Smooth muscle cell (in vitro differentiated cells): ENCODE results near the gene ROBO2. TPM values are rescaled to one million over a fixed set of nuclear protein-coding genes. Genes with fewer than 3 reads are reported as not detected.

Source experiments
- DNase-seq: peaks from one replicate; lab custom pipeline; 2025; ENCODE audit not compliant: unreplicated experiment; lab: John Stamatoyannopoulos, UW
- H2AFZ ChIP-seq: fragments of 200-600 bp; sonication (generic); 2 replicates; pipeline ENCODE4 v1.6.0; 2016; ENCODE audit warnings: antibody characterized with exemption, low read depth, mild to moderate bottlenecking
- H3F3A ChIP-seq: fragments of 200-600 bp; sonication (generic); 2 replicates; pipeline ENCODE4 v1.6.0; 2017; ENCODE audit warnings: antibody characterized with exemption, low read depth
- H3K27ac ChIP-seq: fragments of 200-600 bp; sonication (generic); 2 replicates; pipeline ENCODE4 v1.5.1; 2016; ENCODE audit warnings: low read depth, mild to moderate bottlenecking
- H3K27me3 ChIP-seq: fragments of 200-600 bp; sonication (generic); 2 replicates; pipeline ENCODE4 v1.6.1; 2016; ENCODE audit warnings: low read depth, mild to moderate bottlenecking
- H3K36me3 ChIP-seq: fragments of 200-600 bp; sonication (generic); 2 replicates; pipeline ENCODE4 v1.5.1; 2016; ENCODE audit warnings: low read depth
- H3K4me1 ChIP-seq: fragments of 200-600 bp; sonication (generic); 2 replicates; pipeline ENCODE4 v1.5.1; 2016; ENCODE audit warnings: low read depth
- H3K4me2 ChIP-seq: fragments of 200-600 bp; sonication (generic); 2 replicates; pipeline ENCODE4 v1.6.0; 2016; ENCODE audit warnings: mild to moderate bottlenecking
- H3K4me3 ChIP-seq: fragments of 200-600 bp; sonication (generic); 2 replicates; pipeline ENCODE4 v1.5.1; 2016; ENCODE audit warnings: mild to moderate bottlenecking
- H3K79me2 ChIP-seq: fragments of 200-600 bp; sonication (generic); 2 replicates; pipeline ENCODE4 v1.6.0; 2016; ENCODE audit warnings: low read depth, mild to moderate bottlenecking
- H3K9ac ChIP-seq: fragments of 200-600 bp; sonication (generic); 2 replicates; pipeline ENCODE4 v1.6.0; 2016; ENCODE audit warnings: low read depth
- H3K9me3 ChIP-seq: fragments of 200-600 bp; sonication (generic); replicated peaks from 2 replicates; pipeline ENCODE4 v1.5.1; 2016; ENCODE audit warnings: low read depth
- H4K20me1 ChIP-seq: fragments of 200-600 bp; sonication (generic); 2 replicates; pipeline ENCODE4 v1.6.0; 2016; ENCODE audit warnings: low read depth
- WGBS: methylation state at CpG from one replicate; pipeline ENCODE4 v1.1.7; 2016; ENCODE audit warnings: low lambda C conversion rate; 5-methylcytosine and 5-hydroxymethylcytosine counted together
- polyA plus RNA-seq: library from polyadenylated mRNA; unstranded; fragments of >200 nt; fragmentation: Nextera tagmentation; extraction: Ambion mirVana; gene quantifications from 2 replicates; pipeline ENCODE4 v1.2.1, GENCODE V29; 2016
- total RNA-seq: library from RNA; depleted of rRNA; stranded (reverse); fragments of >200 nt; gene quantifications from 2 replicates; pipeline ENCODE4 v1.2.3, GENCODE V29; 2014
- TF ChIP-seq, protein P1 (sequence below): fragments of 200-600 bp; sonication (generic); IDR thresholded peaks from 2 replicates; pipeline ENCODE4 v1.5.1; 2017; ENCODE audit warnings: borderline replicate concordance, mild to moderate bottlenecking, antibody characterized with exemption; ENCODE audit not compliant: insufficient read depth, poor library complexity, severe bottlenecking

The ROBO2 gene
- total and polyA plus RNA-seq, 2 experiments from 2014 or later: 23.9 to 54.4 TPM

DNA sequence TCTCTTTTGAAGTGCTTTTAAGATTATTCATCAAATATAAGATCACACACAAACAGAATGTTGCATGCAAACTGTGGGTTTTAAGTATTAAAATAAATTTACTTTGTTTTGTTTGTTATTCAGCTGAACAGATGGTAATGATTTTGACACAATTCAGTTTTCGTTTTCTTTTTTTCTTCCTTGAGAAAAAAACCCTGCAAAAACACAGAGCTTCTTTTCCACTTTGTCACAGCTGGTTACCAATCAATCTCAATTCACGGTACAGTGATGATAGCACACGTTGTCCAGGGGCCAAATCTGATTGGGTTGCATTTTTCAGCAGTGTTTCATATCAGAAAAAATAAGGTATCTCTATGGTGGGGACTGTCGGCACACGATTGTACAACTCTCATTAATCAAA lies 473.6 kb downstream of the ROBO2 start:
- Histone ChIP-seq H3K79me2 (no peaks in the 10 kb centered on the region), H4K20me1 (no peaks in the 10 kb centered on the region), H3K9ac (no peak overlapping the region), H3K36me3 (no peaks in the 10 kb centered on the region), H3F3A (no peaks in the 10 kb centered on the region), H3K4me2 (no peak overlapping the region), H3K4me1 (peaks cover under 1% of the 10 kb centered on the region), H3K4me3 (no peak overlapping the region), H2AFZ (no peak overlapping the region), H3K27ac (no peak overlapping the region), H3K9me3 (no peaks in the 10 kb centered on the region), H3K27me3 (no peaks in the 10 kb centered on the region)
- DNase-seq: no peak
- TF ChIP-seq, protein P1, sequence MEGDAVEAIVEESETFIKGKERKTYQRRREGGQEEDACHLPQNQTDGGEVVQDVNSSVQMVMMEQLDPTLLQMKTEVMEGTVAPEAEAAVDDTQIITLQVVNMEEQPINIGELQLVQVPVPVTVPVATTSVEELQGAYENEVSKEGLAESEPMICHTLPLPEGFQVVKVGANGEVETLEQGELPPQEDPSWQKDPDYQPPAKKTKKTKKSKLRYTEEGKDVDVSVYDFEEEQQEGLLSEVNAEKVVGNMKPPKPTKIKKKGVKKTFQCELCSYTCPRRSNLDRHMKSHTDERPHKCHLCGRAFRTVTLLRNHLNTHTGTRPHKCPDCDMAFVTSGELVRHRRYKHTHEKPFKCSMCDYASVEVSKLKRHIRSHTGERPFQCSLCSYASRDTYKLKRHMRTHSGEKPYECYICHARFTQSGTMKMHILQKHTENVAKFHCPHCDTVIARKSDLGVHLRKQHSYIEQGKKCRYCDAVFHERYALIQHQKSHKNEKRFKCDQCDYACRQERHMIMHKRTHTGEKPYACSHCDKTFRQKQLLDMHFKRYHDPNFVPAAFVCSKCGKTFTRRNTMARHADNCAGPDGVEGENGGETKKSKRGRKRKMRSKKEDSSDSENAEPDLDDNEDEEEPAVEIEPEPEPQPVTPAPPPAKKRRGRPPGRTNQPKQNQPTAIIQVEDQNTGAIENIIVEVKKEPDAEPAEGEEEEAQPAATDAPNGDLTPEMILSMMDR: no peak
- WGBS: 79% methylated on average over 5 of the region's 5 CpGs

DNA sequence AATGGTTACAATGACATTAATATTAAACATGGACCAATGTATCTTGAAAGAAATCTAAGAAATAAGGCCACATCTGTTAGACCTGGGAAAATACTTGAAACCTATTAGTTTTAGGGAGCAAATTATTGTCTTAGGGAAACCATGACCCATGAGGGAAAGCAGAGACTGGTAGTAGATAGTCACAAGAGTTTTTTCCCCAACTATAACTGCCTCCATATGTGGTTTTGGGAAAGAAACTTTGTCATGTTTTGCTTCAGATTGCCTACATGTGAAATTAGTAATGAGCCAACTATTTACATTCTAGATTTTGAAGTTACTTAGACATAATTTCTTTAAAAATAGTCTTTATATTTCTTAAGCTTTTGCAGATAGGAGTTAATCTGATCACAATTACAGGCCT lies 474.9 kb downstream of the ROBO2 start:
- no peaks in the 10 kb centered on the region for H3K36me3 ChIP-seq
- H3F3A ChIP-seq: no peaks in the 10 kb centered on the region
- H3K9ac ChIP-seq: no peak overlapping the region
- no peak overlapping the region for H3K4me2 ChIP-seq
- no peaks in the 10 kb centered on the region for H3K9me3 ChIP-seq
- no peaks in the 10 kb centered on the region for H4K20me1 ChIP-seq
- H3K4me3 ChIP-seq: no peak overlapping the region
- H3K27me3 ChIP-seq: no peaks in the 10 kb centered on the region
- H2AFZ ChIP-seq: no peak overlapping the region
- H3K79me2 ChIP-seq: no peaks in the 10 kb centered on the region
- no peak for DNase-seq
- TF ChIP-seq, protein P1: no peak
- H3K4me1 ChIP-seq: no peaks in the 10 kb centered on the region
- no peak overlapping the region for H3K27ac ChIP-seq

DNA sequence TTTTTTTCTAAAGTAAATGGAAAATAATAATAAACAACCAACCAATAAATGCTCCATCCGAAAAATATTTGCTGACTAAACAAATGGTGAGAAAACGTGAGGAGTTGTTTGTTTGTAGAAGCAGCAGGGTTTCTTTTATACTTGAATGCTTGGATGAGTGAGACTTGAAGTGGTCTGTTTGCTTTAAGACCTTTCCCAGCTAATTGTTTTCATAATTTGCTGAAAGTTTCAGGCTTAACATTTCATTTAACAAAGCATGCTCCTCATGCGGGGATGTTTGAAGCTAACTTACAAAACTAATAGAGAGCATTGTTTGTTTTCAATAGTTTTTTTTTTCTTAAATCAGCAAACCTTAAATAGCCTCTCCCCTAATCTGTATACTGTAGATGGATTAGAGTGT lies 484.6 kb downstream of the ROBO2 start:
- no peak overlapping the region for H3K9ac ChIP-seq
- H3K36me3 ChIP-seq: no peaks in the 10 kb centered on the region
- H3K27me3 ChIP-seq: no peaks in the 10 kb centered on the region
- H2AFZ ChIP-seq: no peak overlapping the region
- H3F3A ChIP-seq: no peaks in the 10 kb centered on the region
- H3K4me3 ChIP-seq: no peak overlapping the region
- DNase-seq: no peak
- peaks cover 4% of the 10 kb centered on the region for H3K4me1 ChIP-seq
- H3K4me2 ChIP-seq: no peak overlapping the region
- H3K9me3 ChIP-seq: no peaks in the 10 kb centered on the region
- no peak overlapping the region for H3K27ac ChIP-seq
- TF ChIP-seq, protein P1: no peak
- H3K79me2 ChIP-seq: no peaks in the 10 kb centered on the region
- WGBS: 34% methylated on average over 3 of the region's 3 CpGs
- no peaks in the 10 kb centered on the region for H4K20me1 ChIP-seq

DNA sequence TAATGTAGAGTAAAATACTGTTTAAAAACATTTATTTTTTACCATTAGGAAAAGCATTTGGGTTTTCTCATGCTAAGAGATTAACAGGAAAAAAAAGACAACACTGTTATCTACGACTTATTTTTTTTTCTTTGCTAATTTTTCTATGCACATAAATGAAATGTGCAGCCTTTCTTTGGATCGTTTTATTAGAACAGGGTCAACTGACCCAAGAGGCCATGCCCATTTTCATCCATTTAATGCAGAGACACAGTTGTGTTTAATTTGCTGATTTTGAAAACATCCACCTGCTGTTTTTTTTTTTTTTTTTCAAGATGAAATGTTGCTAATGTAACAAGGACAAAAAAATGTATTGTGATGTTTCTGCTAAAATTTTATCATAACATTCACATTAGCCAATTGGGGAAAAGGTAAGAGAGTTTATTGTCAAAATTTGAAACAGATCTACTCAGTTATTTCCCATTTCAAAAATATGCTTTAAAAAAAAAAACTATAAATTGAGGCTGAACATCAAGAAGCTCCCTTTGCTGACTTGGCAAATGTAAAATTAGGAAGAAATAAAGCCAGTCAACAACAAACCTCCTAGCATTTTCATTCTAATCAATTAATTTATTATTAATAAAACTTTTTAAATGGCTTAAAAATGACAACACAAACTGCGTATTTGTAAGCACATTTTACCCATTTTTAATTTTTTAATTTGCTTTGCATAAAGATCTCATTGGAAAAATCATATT lies 485.2 kb downstream of the ROBO2 start:
- DNase-seq: no peak
- H3F3A ChIP-seq: no peaks in the 10 kb centered on the region
- no peaks in the 10 kb centered on the region for H3K79me2 ChIP-seq
- no peaks in the 10 kb centered on the region for H3K9me3 ChIP-seq
- no peak overlapping the region for H3K9ac ChIP-seq
- H3K27ac ChIP-seq: no peak overlapping the region
- H3K4me1 ChIP-seq: peaks cover 4% of the 10 kb centered on the region
- no peaks in the 10 kb centered on the region for H3K27me3 ChIP-seq
- whole genome bisulfite sequencing: 85% methylated on average over 3 of the region's 3 CpGs
- no peak overlapping the region for H3K4me2 ChIP-seq
- H3K4me3 ChIP-seq: no peak overlapping the region
- H2AFZ ChIP-seq: no peak overlapping the region
- H4K20me1 ChIP-seq: no peaks in the 10 kb centered on the region
- TF ChIP-seq, protein P1: no peak
- no peaks in the 10 kb centered on the region for H3K36me3 ChIP-seq
